DND-41 (cell line): ENCODE data around the gene CLDN9.

Experiments
- EZH2 ChIP-seq: IDR thresholded peaks from 3 replicates; pipeline ENCODE4 v1.6.1; 2012; ENCODE audit warnings: borderline replicate concordance, low read depth, mild to moderate bottlenecking, moderate library complexity, low read length, inconsistent platforms; ENCODE audit not compliant: severe bottlenecking
- TF ChIP-seq, protein P1 (sequence below): IDR thresholded peaks from 2 replicates; pipeline ENCODE4 v1.5.1; 2012; ENCODE audit warnings: borderline replicate concordance, low read length, moderate library complexity, mild to moderate bottlenecking; ENCODE audit not compliant: poor library complexity, severe bottlenecking; ENCODE audit errors: extremely low read depth

- TF ChIP-seq, protein P1, sequence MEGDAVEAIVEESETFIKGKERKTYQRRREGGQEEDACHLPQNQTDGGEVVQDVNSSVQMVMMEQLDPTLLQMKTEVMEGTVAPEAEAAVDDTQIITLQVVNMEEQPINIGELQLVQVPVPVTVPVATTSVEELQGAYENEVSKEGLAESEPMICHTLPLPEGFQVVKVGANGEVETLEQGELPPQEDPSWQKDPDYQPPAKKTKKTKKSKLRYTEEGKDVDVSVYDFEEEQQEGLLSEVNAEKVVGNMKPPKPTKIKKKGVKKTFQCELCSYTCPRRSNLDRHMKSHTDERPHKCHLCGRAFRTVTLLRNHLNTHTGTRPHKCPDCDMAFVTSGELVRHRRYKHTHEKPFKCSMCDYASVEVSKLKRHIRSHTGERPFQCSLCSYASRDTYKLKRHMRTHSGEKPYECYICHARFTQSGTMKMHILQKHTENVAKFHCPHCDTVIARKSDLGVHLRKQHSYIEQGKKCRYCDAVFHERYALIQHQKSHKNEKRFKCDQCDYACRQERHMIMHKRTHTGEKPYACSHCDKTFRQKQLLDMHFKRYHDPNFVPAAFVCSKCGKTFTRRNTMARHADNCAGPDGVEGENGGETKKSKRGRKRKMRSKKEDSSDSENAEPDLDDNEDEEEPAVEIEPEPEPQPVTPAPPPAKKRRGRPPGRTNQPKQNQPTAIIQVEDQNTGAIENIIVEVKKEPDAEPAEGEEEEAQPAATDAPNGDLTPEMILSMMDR: no peak
- no peak for TF ChIP-seq EZH2
These were observed 25.5 kb downstream of the CLDN9 start for GRCh38 chr16:3038256-3038655.
